ENCODE results near the gene PGM5. TPM values are rescaled to one million over a fixed set of nuclear protein-coding genes. Genes with fewer than 3 reads are reported as not detected.

Gene PGM5
- total RNA-seq, 1 donor from 2014 or later: 295 TPM

DNA sequence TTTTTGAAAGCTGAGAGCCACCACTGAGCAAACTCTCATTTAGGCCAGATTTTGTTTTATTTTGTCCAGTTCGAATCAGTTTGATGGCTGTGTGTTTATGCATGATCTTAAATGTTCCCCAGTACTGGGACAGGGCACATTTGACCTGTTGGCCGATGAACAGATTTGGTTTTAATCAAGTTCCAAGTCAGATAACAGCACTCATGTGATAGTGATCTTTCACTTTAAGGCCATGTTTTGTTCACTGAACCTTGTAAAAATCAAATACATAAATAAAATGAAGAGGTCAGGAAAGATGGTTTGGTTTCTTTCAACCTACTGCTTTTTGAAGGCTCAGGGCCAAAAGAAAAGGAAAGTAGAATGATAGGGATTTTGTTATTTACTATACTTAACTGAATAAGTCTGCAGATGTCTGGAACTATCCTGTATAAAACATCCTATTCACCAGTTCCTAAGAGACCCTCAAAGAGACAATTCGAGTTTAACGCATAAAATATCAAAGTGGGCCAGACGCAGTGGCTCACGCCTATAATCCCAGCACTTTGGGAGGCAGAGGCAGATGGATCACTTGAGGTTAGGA is 77.2 kb downstream of the PGM5 start:
- DNase-seq (ENCODE audit: low read depth in 2 of 2): no peak

GRCh38 chr9:68437785-68438184 is 81.4 kb downstream of the PGM5 start:
- peak in 1 of 2 donors; percentile 86 for DNase-seq (ENCODE audit: low read depth in 2 of 2)

DNA sequence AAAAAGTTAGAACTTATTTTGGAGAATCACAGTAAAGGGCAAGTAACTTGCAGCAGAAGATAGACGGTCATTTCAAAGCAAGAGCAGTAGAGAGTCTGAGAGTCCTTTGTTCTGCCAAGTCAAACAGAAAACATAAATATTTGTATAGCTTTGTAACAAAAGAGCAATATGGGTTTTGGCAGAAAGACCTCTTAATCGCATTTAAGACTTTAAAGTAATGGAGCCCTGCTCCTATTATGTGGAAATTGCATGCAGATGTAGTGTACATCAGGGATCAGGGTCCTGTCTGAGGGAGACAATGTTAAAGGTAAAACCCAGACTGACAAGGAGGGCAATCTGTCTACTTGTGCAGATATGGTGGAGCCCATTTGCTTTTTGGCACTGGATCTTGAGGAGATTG is 87.2 kb downstream of the PGM5 start:
- DNase-seq (ENCODE audit: low read depth in 2 of 2): no peak

- DNase-seq (ENCODE audit: low read depth in 2 of 2): no peak
Measured at GRCh38 chr9:68446836-68447235, 90.4 kb downstream of the PGM5 start.

GRCh38 chr9:68447611-68448010 is 91.2 kb downstream of the PGM5 start:
- no peak for DNase-seq (ENCODE audit: low read depth in 2 of 2)

DNA sequence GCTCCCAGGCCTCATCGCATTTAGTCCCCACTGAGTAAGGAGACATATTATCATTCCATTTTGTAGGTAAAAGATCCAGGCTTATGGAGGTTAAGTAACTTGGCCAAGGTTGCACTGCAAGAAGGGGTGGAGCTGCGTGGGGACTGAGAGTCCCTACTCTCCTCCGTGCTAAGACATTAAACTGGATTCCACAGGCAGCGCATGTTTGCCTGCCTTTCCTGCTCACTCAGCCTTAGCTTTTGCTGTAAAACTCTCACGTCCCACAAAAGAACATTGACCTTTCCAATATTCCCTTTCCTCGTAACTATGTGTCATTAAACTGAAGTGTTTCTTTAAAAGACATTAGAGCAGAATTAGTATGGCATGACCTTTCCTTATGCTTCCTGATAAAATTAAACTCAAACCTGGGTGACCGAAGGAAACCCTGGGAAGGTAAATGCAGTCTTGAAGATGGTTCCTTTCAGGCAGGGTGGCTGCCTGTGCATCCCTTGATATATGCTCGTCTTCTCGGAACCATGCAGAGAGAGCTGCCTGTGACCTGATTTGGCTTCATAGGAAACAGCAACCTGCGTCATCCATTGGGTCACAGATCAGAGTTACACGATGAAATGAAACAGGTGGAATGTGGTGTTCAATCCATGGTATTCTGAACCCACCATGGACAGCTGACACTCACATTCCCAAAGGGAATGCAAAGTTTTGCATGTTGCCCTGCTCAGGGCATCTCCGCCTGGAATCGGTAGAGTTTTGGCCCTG is 98.3 kb downstream of the PGM5 start:
- peak in 1 of 2 donors; percentile 26 for DNase-seq (ENCODE audit: low read depth in 2 of 2)

GRCh38 chr9:68455451-68455850 is 99.0 kb downstream of the PGM5 start:
- DNase-seq (ENCODE audit: low read depth in 2 of 2): no peak

DNA sequence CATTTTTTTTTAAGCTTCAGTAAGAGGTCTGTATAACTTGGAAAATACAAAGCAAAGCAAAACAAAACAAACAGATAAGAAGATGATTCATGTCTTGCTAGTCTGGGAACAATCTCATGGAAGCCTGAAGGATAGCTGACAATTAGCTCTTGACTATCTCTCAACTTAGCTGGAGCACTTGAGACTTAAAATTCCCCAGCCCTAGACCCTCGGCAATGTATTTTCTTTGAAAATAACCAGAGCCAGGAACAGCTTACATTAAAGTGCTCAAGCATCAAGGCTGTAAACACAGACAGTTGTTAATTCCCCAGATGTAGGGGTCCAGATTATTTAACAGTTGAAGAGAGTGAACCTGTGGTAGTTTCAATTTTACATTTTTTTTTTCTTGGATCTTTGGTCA is 101.4 kb downstream of the PGM5 start:
- no peak for DNase-seq (ENCODE audit: low read depth in 2 of 2)

DNA sequence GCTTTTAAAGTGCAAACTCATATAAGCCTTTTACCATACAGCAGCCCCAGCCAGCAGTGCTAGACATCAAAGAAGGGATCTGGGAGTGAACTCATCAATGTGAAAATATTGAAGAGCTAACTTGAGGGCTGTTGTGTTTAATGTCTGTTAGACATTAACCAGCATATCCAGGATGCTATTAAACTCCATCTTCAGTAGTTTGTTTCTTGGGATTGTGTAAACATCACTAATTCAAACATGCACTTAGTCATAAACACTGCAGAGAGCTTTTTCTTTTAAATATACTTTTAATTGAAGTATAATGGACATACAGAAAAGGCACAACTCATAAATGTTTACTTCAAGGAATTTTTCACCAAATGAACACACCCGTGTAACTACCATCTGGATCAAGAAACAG is 102.5 kb downstream of the PGM5 start:
- DNase-seq (ENCODE audit: low read depth in 2 of 2): no peak

DNA sequence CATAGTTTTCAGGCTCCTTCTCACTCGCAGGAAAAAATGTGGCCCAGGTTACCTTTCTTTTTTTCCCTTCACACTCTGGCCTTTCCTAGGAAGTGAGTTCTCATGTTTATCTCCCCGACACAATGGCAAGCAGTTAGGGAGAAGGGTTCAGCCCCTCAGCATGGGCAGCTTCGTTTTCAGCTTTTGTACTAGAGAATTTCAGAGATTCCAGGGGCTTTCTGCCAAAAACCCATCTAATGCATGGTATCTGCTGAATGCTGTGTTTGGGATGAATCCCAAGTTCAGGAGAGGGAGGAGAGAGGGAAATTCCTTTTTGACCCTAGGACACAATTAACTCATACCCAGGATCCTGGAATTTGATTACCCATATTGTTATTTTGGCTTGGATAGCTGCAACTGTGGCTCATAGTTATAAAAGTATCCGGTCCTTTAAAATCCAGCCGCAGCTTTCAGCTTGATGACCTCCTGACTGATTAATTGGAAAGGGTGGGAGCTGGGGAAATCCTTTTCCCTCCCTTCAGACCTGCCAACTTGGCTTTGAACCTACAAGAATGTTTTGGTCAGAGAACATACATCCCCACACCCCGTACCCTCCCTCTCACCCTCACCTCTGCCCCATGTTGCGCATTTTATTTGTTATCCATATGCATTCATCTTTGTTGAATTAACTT is 105.8 kb downstream of the PGM5 start:
- DNase-seq (ENCODE audit: low read depth in 2 of 2): peak in 1 of 2 donors; percentile 94

- DNase-seq (ENCODE audit: low read depth in 2 of 2): no peak
Measured at GRCh38 chr9:68470067-68470466, 113.7 kb downstream of the PGM5 start.

DNA sequence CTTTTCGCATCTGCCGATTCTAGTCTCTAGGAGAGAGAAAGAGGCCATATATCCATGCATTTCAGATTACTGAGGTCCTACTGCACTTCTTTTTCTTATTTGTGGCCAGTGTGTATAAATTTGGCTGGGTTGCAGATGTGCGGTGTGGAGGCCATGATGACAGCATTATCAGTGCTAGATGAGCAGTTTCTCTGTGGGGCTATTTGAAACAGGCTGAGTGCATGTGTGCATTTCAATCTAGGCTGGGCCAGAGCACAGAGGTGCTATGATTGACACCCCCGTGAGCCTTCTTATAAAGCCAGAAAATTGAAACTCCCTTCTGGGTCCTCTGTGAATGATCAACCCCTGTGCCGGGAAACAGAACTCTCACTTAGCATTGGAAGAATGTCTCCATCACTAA is 114.2 kb downstream of the PGM5 start:
- DNase-seq (ENCODE audit: low read depth in 2 of 2): no peak

GRCh38 chr9:68472119-68472518 is 115.7 kb downstream of the PGM5 start:
- DNase-seq (ENCODE audit: low read depth in 2 of 2): peak in 1 of 2 donors; percentile 45

DNA sequence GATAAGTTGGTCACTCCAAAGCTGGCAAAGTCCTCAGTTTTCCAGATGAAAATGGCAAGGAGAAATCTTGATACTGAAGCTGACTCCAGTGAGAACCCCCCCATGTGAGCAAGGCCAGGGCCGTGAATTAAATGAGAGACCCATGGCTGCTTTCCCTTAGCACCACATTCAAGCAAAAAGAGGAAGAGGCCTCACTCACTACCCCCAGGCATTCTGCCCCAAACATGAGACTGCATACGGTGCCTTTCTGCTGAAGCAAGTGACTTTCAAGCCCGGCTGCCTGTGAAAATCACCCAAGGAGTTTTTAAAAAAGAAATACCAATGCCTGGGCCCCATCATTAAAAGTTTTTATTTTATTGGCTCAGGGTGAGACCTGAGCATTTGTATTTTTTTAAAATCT is 117.4 kb downstream of the PGM5 start:
- no peak for DNase-seq (ENCODE audit: low read depth in 2 of 2)

GRCh38 chr9:68476422-68476821 is 120.0 kb downstream of the PGM5 start:
- DNase-seq (ENCODE audit: low read depth in 2 of 2): no peak

DNA sequence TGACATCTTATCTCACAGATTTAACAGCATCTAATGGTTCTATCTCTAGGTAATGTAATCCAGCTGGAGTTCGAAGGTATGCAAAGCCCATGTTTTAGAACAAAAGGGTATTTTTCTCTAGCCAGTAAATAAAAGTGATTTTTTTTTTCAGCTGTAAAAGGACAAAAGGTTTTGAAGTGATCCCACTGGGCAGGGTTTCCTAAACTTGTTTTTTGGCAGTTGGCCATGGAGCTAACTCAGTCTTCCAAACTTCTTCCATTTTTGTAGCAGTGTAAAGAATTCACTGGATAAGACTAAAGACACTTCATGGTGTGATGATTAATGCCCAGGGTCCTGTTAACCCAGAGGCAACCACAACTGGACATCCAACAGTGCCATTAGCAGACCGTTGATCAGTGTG is 120.4 kb downstream of the PGM5 start:
- no peak for DNase-seq (ENCODE audit: low read depth in 2 of 2)

DNA sequence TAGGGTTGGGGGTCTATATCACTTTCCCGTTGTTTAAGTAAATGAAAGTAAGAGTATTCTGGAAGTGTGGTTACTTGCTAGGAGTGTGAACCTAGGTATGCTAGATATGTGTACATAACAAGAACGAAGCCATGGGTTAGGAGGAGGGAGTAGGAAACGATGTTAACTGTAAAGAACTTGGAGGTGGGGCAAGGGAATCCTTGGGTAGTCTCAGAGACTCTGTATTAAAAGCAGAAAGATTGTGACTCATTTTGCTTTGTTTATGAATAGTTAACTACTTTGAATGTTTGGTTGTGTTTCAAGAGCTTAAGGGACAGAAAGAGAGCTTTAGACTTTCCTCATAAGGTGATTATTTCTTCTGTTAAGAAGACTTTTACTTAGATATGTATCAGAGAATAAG is 124.4 kb downstream of the PGM5 start:
- no peak for DNase-seq (ENCODE audit: low read depth in 2 of 2)

DNA sequence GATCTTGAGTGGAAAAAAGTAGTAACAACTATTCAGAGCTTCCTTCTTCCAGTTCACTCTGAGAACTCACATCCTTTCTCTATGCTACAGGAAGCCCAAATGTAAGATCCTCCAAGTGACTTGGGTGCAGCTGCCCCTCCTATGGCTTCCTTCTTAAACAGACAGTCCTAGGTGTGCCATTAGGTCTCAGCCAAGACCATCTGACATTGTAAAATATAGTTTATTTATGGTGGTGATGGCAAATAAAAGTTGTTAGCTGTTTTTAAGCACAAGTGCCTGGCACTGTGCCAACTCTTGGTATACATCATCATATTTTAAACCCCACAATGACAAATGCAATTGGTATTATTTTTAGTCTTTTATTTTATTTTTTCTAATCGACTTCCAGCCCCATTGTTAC is 126.1 kb downstream of the PGM5 start:
- DNase-seq (ENCODE audit: low read depth in 2 of 2): no peak

DNA sequence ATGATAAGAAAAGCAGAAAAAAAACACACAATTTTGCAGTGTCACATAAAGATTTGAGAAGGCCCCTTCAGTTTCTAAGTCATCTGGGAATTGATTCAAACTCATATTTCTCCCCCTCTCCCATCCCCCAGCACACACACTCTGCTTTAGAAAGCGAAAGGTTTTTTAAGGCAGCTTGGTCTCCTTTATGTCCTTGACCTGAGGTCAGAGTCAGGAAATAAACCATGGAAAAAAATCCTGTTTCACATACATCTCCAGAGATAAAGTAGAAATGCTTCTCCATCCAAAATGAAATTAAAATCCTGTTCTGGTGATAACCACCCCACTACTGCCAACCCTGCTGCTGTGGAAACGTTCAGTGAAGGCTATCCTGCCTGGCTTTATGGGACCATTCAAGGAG is 131.7 kb downstream of the PGM5 start:
- DNase-seq (ENCODE audit: low read depth in 2 of 2): no peak

- no peak for DNase-seq (ENCODE audit: low read depth in 2 of 2)
Measured at GRCh38 chr9:68489646-68490045, 133.2 kb downstream of the PGM5 start.

DNA sequence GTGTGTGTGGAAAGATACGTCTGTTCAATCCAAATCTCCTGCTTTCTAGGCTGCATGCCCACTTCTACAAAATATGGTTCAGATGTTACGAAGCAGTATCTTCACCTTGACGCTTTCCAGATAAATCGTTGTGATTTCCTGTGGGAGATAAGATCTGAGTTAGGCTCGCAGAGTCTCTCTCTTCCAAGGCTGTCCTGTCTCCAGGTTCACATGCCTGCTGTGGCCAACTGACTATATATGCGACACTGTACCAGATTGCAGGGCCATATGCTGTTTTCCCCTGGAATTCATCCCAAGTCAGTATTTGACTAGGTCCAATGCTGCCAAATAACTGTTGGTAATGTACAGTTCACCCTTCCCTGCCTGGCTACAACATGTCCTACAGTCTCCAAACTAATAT is 136.4 kb downstream of the PGM5 start:
- DNase-seq (ENCODE audit: low read depth in 2 of 2): no peak

DNA sequence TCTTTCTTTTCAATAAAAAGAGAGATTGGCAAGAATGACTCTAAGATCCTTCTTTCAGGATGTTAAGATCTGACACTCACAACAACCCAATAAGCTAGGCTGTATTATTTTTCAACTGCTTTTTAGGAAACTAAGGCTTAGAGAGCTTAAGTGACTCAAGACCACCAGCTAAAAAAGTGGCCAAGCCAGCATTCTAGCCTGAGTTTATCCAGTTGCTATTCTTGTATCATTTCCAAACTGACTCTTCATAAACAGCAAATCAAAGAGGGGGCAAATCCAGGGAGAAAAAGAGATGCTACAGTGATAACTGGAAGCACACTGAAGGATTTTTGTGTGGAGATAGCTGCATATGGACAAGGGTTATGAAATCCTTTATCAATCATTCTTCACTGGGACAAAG is 137.1 kb downstream of the PGM5 start:
- DNase-seq (ENCODE audit: low read depth in 2 of 2): no peak
